Liver (tissue), 9 donors: Measurements from ENCODE around the gene METTL13. TPM values are rescaled to one million over a fixed set of nuclear protein-coding genes. Genes with fewer than 3 reads are reported as not detected.

Experiments used
- DNase-seq: peaks from one replicate; pipeline ENCODE4 v3.0.0-alpha.2; 2017; ENCODE audit warnings: low spot score
- H3K27ac ChIP-seq, 2 donors: one replicate each; pipeline ENCODE4 v1.7.0; 2013; ENCODE audit warnings: inconsistent platforms in 2 of 2, low read length in 2 of 2, control low read depth in 1 of 2, low read depth in 1 of 2, mild to moderate bottlenecking in 1 of 2
- H3K27me3 ChIP-seq, 4 donors: one replicate each; pipeline versions ENCODE4 v1.6.1 to v1.7.0; 2013; ENCODE audit warnings: low read length in 3 of 4, inconsistent platforms in 1 of 4, mild to moderate bottlenecking in 1 of 4, moderate library complexity in 1 of 4; ENCODE audit not compliant: control insufficient read depth in 4 of 4, insufficient read depth in 4 of 4
- H3K36me3 ChIP-seq, 4 donors: one replicate each; pipeline versions ENCODE4 v1.6.1 to v1.7.0; 2013; ENCODE audit warnings: low read length in 3 of 4, mild to moderate bottlenecking in 3 of 4, low read depth in 1 of 4, moderate library complexity in 1 of 4; ENCODE audit not compliant: control insufficient read depth in 4 of 4, insufficient read depth in 3 of 4
- H3K4me1 ChIP-seq, 4 donors: one replicate each; pipeline versions ENCODE4 v1.6.1 to v1.7.0; 2013; ENCODE audit warnings: low read length in 3 of 4, mild to moderate bottlenecking in 3 of 4, moderate library complexity in 1 of 4; ENCODE audit not compliant: control insufficient read depth in 4 of 4, insufficient read depth in 4 of 4
- H3K4me3 ChIP-seq, 3 donors: one replicate each; pipeline versions ENCODE4 v1.6.1 to v1.7.0; 2013; ENCODE audit warnings: low read length in 3 of 3, control low read depth in 1 of 3, low read depth in 1 of 3, mild to moderate bottlenecking in 1 of 3
- H3K9ac ChIP-seq, 2 donors: one replicate each; pipeline ENCODE4 v1.7.0; 2013; ENCODE audit warnings: low read length in 2 of 2, mild to moderate bottlenecking in 2 of 2, moderate library complexity in 2 of 2, control low read depth in 1 of 2, low read depth in 1 of 2
- H3K9me3 ChIP-seq, 4 donors: one replicate each; pipeline versions ENCODE4 v1.6.1 to v1.7.0; 2013; ENCODE audit warnings: low read length in 3 of 4; ENCODE audit not compliant: control insufficient read depth in 4 of 4
- ATF3 ChIP-seq: IDR thresholded peaks from 2 replicates; pipeline ENCODE4 v1.6.1; 2016; ENCODE audit warnings: antibody characterized with exemption
- CTCF ChIP-seq: fragments of 150-350 bp; IDR thresholded peaks from 2 replicates; pipeline ENCODE4 v1.5.1; 2017; ENCODE audit warnings: improper control_type of control experiment, low read depth, low read length; ENCODE audit not compliant: missing input control
- EGR1 ChIP-seq, 2 donors: IDR thresholded peaks; 2 replicates each; pipeline ENCODE4 v1.6.1; 2016 to 2018; ENCODE audit warnings: antibody characterized with exemption in 2 of 2, low read depth in 2 of 2
- FOXA1 ChIP-seq: IDR thresholded peaks from 2 replicates; pipeline ENCODE4 v1.6.1; 2016; ENCODE audit warnings: antibody characterized with exemption
- FOXA2 ChIP-seq: IDR thresholded peaks from 2 replicates; pipeline ENCODE4 v1.6.1; 2016; ENCODE audit warnings: antibody characterized with exemption
- GABPA ChIP-seq, 2 donors: IDR thresholded peaks in 1 of 2; conservative IDR thresholded peaks in 1 of 2; 2 replicates each; pipeline ENCODE4 v1.6.1; 2016; ENCODE audit warnings: antibody characterized with exemption in 2 of 2, mild to moderate bottlenecking in 1 of 2, moderate library complexity in 1 of 2
- HNF4A ChIP-seq, 2 donors: conservative IDR thresholded peaks; 2 replicates each; pipeline ENCODE4 v1.6.1; 2016; ENCODE audit warnings: antibody characterized with exemption in 2 of 2, mild to moderate bottlenecking in 2 of 2
- HNF4G ChIP-seq: IDR thresholded peaks from 2 replicates; pipeline ENCODE4 v1.6.1; 2016; ENCODE audit warnings: antibody characterized with exemption
- JUND ChIP-seq, 2 donors: IDR thresholded peaks; 2 replicates each; pipeline ENCODE4 v1.6.1; 2016; ENCODE audit warnings: antibody characterized with exemption in 2 of 2
- MAX ChIP-seq: IDR thresholded peaks from 2 replicates; pipeline ENCODE4 v1.6.1; 2016; ENCODE audit warnings: antibody characterized with exemption
- NR2F2 ChIP-seq: IDR thresholded peaks from 2 replicates; pipeline ENCODE4 v1.6.1; 2016; ENCODE audit warnings: antibody characterized with exemption
- RAD21 ChIP-seq, 2 donors: IDR thresholded peaks; 2 replicates each; pipeline ENCODE4 v1.6.1; 2016; ENCODE audit warnings: antibody characterized with exemption in 2 of 2, mild to moderate bottlenecking in 2 of 2
- REST ChIP-seq: IDR thresholded peaks from 2 replicates; pipeline ENCODE4 v1.6.1; 2016; ENCODE audit warnings: antibody characterized with exemption, mild to moderate bottlenecking
- RXRA ChIP-seq, 2 donors: IDR thresholded peaks; 2 replicates each; pipeline ENCODE4 v1.6.1; 2017 to 2018; ENCODE audit warnings: antibody characterized with exemption in 2 of 2, mild to moderate bottlenecking in 1 of 2
- SP1 ChIP-seq: IDR thresholded peaks from 2 replicates; pipeline ENCODE4 v1.6.1; 2018; ENCODE audit warnings: antibody characterized with exemption, mild to moderate bottlenecking
- TAF1 ChIP-seq: conservative IDR thresholded peaks from 2 replicates; pipeline ENCODE4 v1.6.1; 2016; ENCODE audit warnings: antibody characterized with exemption, mild to moderate bottlenecking
- ZBTB33 ChIP-seq: IDR thresholded peaks from 2 replicates; pipeline ENCODE4 v1.6.1; 2016; ENCODE audit warnings: antibody characterized with exemption
- WGBS: extraction: QIAGEN DNeasy Blood & Tissue Kit; methylation state at CpG from one replicate; pipeline ENCODE4 v1.1.7; 2013; 5-methylcytosine and 5-hydroxymethylcytosine counted together
- polyA plus RNA-seq, 2 donors: library from polyadenylated mRNA; stranded (reverse) in 1 of 2; unstranded in 1 of 2; fragments of 200-250 nt in 1 of 2; fragments of >200 nt in 1 of 2; fragmentation: Nextera tagmentation in 1 of 2; extraction: Ambion mirVana in 1 of 2; gene quantifications; one replicate each; pipeline versions ENCODE4 v1.2.1 to v1.2.3, GENCODE V29; 2013 to 2015
- total RNA-seq, 2 donors: library from RNA; depleted of rRNA; stranded (reverse); fragments of >200 nt; gene quantifications; one replicate each; pipeline ENCODE4 v1.2.3, GENCODE V29; 2014
- donor health status: healthy.
- donor health status: healthy.
- donor health status: healthy.
- donor health status: healthy.
- donor health status: healthy.

The METTL13 gene
- total and polyA plus RNA-seq, 4 donors: 10.5 to 16.1 (median 13.4) TPM

DNA sequence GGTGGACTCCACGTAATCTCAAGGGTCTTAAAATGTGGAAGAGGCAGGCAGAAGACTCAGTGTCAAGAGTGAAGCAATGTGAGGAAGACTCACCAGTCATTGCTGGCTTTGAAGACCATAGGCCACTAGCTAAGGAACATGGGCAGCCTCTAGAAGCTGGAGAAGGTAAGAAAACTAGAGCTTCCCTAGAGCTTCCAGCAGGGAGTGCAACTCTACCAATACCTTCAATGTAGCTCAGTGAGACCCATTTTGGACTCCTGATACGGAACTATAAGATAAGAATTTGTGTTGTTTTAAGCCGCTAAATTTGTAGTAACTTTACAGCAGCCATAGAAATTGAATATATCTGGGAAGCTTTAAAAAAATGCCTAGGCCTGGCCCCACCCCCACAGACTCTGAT lies 18.9 kb downstream of the METTL13 start:
- peaks cover under 1 to 24% (median 16%) of the 10 kb centered on the region in 4 donors for H3K36me3 ChIP-seq
- TF ChIP-seq HNF4G (no peak), HNF4A (conservative IDR thresholded peaks at IDR 0.05) (no peak), JUND (IDR thresholded peaks at IDR 0.05) (no peak), RXRA (IDR thresholded peaks at IDR 0.05) (no peak), GABPA (IDR thresholded peaks at IDR 0.05 in 1 of 2, conservative IDR thresholded peaks at IDR 0.05 in 1 of 2) (no peak), FOXA1 (no peak), SP1 (no peak), MAX (no peak), EGR1 (IDR thresholded peaks at IDR 0.05; ENCODE audit: low read depth in 2 of 2) (no peak), FOXA2 (no peak), TAF1 (no peak), RAD21 (IDR thresholded peaks at IDR 0.05) (no peak), ATF3 (no peak), ZBTB33 (no peak), NR2F2 (no peak), CTCF (no peak), REST (no peak)
- no peaks in the 10 kb centered on the region for H3K9me3 ChIP-seq
- H3K4me3 ChIP-seq: no peak overlapping the region
- 93% methylated on average over 3 of the region's 3 CpGs for WGBS
- H3K27ac ChIP-seq: no peak overlapping the region
- no peaks in the 10 kb centered on the region for H3K4me1 ChIP-seq
- no peak overlapping the region for H3K9ac ChIP-seq
- no peaks in the 10 kb centered on the region for H3K27me3 ChIP-seq
- no peak for DNase-seq

GRCh38 chr1:171800851-171801250 lies 19.4 kb downstream of the METTL13 start:
- H3K4me3 ChIP-seq: no peak overlapping the region
- H3K27ac ChIP-seq: no peak overlapping the region
- H3K27me3 ChIP-seq: no peaks in the 10 kb centered on the region
- no peak overlapping the region for H3K9ac ChIP-seq
- TF ChIP-seq EGR1 (IDR thresholded peaks at IDR 0.05; ENCODE audit: low read depth in 2 of 2) (no peak), CTCF (no peak), HNF4A (conservative IDR thresholded peaks at IDR 0.05) (no peak), SP1 (no peak)
- H3K9me3 ChIP-seq: no peaks in the 10 kb centered on the region
- 79% methylated on average over 3 of the region's 3 CpGs for WGBS
- H3K4me1 ChIP-seq: no peaks in the 10 kb centered on the region
- H3K36me3 ChIP-seq: peaks cover 0 to 20% (median 14%) of the 10 kb centered on the region in 4 donors
- DNase-seq: no peak
